ENCODE results near the gene RLIM. TPM values are rescaled to one million over a fixed set of nuclear protein-coding genes. Genes with fewer than 3 reads are reported as not detected.
A peak's percentile ranks its signal among the peaks of the same experiment; 100 is the strongest.

The RLIM gene
- polyA plus RNA-seq, 1 experiment = 32.7 TPM

DNA sequence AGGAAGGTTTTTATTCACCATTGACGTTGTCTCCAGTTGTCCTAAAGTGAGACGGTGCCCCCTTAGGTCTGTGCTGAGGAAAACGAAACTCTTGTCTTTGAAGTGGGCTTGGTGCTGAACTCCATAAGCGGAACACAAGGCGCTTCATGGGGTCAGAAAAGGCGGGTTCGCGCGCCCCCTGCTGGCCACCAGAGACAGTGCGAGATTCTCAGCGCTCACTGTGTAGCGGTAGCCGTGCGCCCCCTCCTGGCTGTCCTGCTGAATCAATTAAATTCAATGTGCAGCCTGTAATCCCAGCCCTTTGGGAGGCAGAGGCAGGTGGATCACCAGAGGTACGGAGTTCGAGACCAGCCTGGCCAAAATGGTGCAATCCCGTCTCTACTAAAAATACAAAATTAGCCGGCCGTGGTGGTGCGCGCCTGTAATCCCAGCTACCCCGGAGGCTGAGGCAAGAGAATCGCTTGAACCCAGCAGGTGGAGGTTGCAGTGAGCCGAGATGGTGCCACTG is 64.1 kb downstream of the RLIM start:
- Histone ChIP-seq H3K27ac (ENCODE audit: low read depth, low read length) (no peak overlapping the region), H3K9me3 (ENCODE audit: control insufficient read depth, insufficient read depth, low read length) (no peaks in the 10 kb centered on the region), H3K4me3 (ENCODE audit: low read depth, low read length) (peak overlapping the region; percentile 33), H3K27me3 (ENCODE audit: control insufficient read depth, insufficient read depth, low read length) (no peaks in the 10 kb centered on the region)
- ChIA-PET POLR2A (no interaction called here), CTCF (interaction anchor here (0.6 to 0.7 kb wide), 3 partner anchors 19 to 167 kb away, joined by 3 to 5 read pairs (median 3); no protein-coding TSS in a partner anchor)
- DNase-seq (ENCODE audit: low read depth, low spot score) = peak; percentile 41
- TF ChIP-seq CTCF (IDR thresholded peaks at IDR 0.05; ENCODE audit: low read depth, low read length) = peak; percentile 93

- Histone ChIP-seq H3K9me3 (ENCODE audit: control insufficient read depth, insufficient read depth, low read length) (no peaks in the 10 kb centered on the region), H3K4me3 (ENCODE audit: low read depth, low read length) (no peak overlapping the region), H3K27me3 (ENCODE audit: control insufficient read depth, insufficient read depth, low read length) (no peaks in the 10 kb centered on the region), H3K27ac (ENCODE audit: low read depth, low read length) (no peak overlapping the region)
- CTCF ChIA-PET = interaction anchor here (0.8 to 1.5 kb wide), 2 partner anchors 12 to 163 kb away, joined by 4 to 5 read pairs; no protein-coding TSS in a partner anchor
- no peak for DNase-seq (ENCODE audit: low read depth, low spot score)
- POLR2A ChIA-PET = no interaction called here
- no peak for TF ChIP-seq CTCF (IDR thresholded peaks at IDR 0.05; ENCODE audit: low read depth, low read length)
These were observed 67.4 kb downstream of the RLIM start for GRCh38 chrX:74546984-74547383.

DNA sequence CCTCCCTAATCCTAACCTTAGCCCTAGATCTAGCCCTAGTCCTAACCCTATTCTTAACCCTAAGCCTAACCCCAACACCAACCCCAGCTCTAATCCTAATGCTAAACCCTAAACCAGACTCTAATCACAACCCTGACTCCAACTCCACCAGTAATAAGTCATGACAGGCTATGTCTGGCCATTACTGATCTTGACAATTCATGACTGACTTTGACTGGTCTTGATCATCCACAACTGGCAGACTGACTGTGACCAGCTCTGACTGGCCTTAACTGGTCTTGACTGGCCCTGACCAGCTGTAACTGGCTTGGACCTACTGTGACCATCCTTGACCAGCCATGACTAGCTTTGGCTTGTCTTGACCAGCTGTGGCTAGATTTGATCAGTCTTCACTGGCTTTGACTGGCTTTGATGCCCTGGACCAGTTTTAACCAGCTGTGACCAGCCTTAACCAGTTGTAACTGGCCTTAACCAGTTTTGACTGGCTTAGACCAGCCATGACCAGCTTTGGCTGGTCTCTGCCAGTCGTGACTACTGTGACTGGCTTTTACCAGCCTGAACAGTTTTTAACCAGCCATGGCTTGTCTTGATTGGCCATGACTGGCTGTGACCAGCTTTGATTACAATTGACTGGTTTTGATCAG is 68.4 kb downstream of the RLIM start:
- H3K27me3 ChIP-seq (ENCODE audit: control insufficient read depth, insufficient read depth, low read length) = no peaks in the 10 kb centered on the region
- POLR2A ChIA-PET = no interaction called here

DNA sequence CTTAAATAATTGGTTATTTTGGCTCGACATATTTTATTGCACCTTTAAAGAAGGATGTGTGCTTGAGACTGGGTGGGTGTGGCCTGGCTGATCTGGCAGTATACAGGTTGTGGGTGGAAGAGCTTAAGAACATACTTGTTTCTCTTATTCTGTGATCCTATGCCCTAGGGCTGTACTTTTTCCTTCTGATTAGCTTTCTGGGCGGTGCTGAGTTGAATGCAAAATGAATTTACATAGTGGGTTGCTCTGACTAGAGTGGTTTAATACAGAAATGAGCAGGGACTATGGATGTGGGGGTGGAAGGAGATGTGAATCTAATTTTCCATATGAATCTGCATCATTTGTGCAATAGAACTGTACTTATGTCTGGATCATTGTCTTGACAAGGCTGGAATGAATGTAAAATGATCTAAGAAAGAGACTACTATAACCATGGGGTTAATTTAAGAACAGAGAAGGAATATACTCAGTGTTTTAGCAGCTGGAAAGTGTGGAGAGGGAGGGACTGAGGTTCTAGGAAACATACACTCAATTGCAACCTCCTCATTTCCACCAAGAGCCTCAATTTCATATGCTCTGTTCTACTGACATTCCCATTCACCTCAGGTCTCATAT is 73.7 kb downstream of the RLIM start:
- DNase-seq (ENCODE audit: low read depth, low spot score) = no peak
- H3K27ac ChIP-seq (ENCODE audit: low read depth, low read length) = no peak overlapping the region
- CTCF ChIA-PET = no interaction called here
- H3K27me3 ChIP-seq (ENCODE audit: control insufficient read depth, insufficient read depth, low read length) = no peaks in the 10 kb centered on the region
- POLR2A ChIA-PET = no interaction called here
- no peaks in the 10 kb centered on the region for H3K9me3 ChIP-seq (ENCODE audit: control insufficient read depth, insufficient read depth, low read length)
- no peak for TF ChIP-seq CTCF (IDR thresholded peaks at IDR 0.05; ENCODE audit: low read depth, low read length)
- H3K4me3 ChIP-seq (ENCODE audit: low read depth, low read length) = no peak overlapping the region

More for the DNA sequence above, 68.4 kb downstream of the RLIM start:
- Histone ChIP-seq H3K9me3 (ENCODE audit: control insufficient read depth, insufficient read depth, low read length) (no peaks in the 10 kb centered on the region), H3K4me3 (ENCODE audit: low read depth, low read length) (no peak overlapping the region), H3K27ac (ENCODE audit: low read depth, low read length) (no peak overlapping the region)
- DNase-seq (ENCODE audit: low read depth, low spot score) = no peak
- TF ChIP-seq CTCF (IDR thresholded peaks at IDR 0.05; ENCODE audit: low read depth, low read length) = no peak
- CTCF ChIA-PET = interaction anchor here (1.1 kb wide), 1 partner anchor 9 kb away, joined by 3 read pairs; no protein-coding TSS in a partner anchor

DNA sequence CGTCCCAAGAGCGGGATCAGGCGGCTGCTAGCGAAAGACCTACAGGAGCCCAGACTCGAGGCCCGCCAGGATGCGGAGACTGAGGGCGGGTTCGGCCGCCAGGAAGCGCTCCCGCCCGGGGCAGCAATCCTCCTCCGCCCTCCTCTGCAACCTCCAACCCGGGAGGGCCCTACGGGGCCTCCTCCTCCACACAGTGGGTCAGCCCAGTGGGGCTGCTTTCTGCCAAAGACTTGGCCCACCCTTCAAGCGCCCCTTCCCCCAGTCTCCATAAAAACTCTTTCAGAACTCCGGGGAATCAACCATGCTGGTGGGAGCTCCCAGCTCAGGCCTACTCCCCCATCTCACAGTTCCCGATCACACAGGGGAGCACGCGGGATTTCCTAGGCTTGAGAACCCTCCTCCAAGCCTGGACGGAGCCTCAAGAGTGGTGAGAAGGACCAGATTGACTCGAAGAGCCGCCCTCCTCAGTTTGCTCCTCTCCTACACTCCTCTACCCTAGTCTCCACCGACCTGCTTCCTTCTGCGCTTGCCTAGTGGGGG is 77.5 kb downstream of the RLIM start:
- no peak for DNase-seq (ENCODE audit: low read depth, low spot score)
- no peaks in the 10 kb centered on the region for H3K9me3 ChIP-seq (ENCODE audit: control insufficient read depth, insufficient read depth, low read length)
- peak; percentile 15; the same call in 1 of the 2 replicates for TF ChIP-seq CTCF (IDR thresholded peaks at IDR 0.05; ENCODE audit: low read depth, low read length)
- H3K27me3 ChIP-seq (ENCODE audit: control insufficient read depth, insufficient read depth, low read length) = no peaks in the 10 kb centered on the region
- POLR2A ChIA-PET = interaction anchor here (0.6 to 1.6 kb wide), 4 partner anchors 12 to 202 kb away, joined by 3 to 5 read pairs (median 4); partner anchors contain the start of gene SLC16A2
- peak overlapping the region; percentile 89 for H3K27ac ChIP-seq (ENCODE audit: low read depth, low read length)
- peak overlapping the region; percentile 54 for H3K4me3 ChIP-seq (ENCODE audit: low read depth, low read length)
- CTCF ChIA-PET = interaction anchor here (1.0 kb wide), 1 partner anchor 9 kb away, joined by 3 read pairs; no protein-coding TSS in a partner anchor
